Kidney capillary endothelial cell (primary cell): ENCODE results near the gene TMEM126A.
"Not testable (repeated sequence)": the region's sequence is repeated elsewhere in the genome, so short reads cannot be mapped to it uniquely, and the experiment has no call there.

ENCODE experiments used
- DNase-seq: peaks from one replicate; pipeline ENCODE4 v3.0.0-alpha.2; 2018; ENCODE audit warnings: low spot score

Gene TMEM126A

DNA sequence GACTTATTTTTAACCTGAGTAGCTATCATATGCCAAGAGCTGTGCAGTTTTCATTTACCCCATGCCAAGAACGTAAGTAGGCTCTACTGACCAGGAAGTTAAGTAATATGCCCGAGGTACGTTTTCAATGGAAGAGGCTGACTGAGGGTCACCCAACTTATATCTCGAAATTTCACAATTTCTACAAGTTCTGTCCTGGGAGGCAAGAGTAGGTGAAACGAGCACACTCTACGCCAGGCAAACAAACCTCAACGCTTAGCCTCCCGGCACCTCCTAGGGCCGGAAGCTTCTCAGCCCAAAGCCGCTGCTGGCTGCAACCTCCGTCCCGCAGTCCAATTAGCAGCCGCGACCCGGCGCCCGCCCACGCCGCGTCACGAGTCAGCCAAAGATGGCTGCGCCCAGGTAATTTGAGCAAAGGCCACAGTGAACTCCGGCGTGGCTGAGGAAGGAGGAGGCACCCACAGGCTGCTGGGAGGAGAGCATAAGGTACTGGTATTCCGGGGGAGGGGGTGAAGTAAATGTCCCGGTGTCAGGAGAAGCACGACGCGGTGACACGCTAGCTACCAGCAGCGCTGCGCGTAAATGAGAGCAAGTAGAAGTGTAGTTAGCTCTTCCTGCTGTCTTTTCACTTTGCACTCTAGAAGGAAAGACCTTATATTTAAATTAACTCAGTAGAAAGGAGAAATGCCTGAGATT, at the start of gene TMEM126A:
TSS of gene TMEM126A (plus strand) at position 364 of the 696 bp plus-strand sequence. CDS start 2,289 bp downstream, outside the sequence.
- peak; percentile 68 for DNase-seq

DNA sequence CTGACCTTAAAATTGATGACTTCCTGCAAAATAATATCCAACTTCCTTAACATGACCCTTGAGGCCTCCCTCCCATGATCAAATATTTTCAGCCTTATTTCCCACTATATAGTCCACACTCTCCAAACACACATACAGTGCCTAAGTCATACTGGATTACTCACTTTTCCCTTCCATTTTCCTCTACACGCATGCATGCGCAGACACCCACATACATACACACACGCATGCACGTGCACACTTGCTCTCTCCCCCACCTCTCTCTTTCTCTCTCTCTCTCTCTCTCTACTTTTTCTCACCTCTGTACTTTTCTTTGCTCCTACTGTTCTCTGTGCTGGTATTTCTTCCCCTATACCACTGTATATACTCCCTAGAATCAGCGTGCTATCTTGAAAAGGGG, 48.7 kb upstream of the TMEM126A start:
- DNase-seq: no peak

DNA sequence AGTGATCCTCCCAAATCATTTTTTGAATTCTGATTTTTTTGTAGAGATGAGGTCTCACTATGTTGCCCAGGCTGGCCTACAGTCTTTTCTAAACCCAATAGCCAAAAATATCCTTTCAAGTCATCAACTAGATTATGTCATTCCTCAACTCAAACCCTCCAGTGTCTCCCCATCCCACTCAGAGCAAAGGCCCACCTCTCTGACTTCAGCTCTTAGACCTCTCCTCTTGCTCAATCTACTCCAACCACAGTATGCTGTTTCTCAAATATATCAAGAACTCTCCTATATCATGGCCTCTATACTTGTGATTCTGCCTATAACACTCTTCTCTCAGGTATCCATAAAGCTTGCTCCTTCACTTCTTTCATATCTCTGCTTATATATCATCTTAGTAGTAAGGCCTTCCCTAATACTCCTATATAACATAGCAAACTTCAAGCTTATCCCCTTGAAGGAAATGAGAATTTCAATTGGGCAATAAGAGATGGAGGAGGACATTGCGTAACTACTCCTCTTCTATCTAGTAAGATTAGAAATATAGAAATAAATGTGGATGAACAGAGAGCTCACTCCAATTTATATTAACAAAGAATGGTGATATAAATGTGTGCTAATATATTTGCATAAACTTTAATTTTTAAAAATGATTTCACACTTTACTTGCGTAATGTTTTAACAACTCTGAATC, 45.1 kb upstream of the TMEM126A start:
- DNase-seq: no peak

DNA sequence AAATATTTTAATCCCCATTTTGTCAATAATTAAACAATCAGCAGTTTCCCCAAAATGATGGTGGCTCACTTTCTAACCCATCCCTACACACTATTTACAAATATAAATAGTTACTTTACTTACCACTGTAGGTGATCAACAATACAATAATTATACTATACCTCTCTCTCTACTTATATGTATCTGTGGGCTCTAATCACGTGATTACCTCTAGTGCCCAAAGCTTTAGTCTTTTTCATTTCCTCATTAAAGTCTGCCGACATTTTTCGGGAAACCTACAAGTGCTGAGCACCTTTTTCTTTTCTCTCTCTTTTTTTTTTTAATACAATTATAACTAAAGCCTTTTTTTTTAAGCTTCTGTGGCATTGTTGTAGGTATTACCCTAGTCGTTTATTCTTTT, 44.5 kb upstream of the TMEM126A start:
- no peak for DNase-seq

DNA sequence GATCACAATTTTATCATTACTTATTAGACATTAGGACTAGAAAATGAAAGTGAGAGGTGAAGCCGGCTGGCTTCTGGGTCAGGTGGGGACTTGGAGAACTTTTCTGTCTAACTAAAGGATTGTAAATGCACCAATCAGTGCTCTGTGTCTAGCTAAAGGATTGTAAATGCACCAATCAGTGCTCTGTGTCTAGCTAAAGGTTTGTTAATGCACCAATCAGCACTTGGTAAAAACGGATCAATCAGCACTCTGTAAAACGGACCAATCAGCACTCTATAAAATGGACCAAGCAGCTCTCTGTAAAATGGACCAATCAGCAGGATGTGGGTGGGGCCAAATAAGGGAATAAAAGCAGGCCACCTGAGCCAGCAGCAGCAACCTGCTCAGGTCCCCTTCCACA, 41.5 kb upstream of the TMEM126A start:
- DNase-seq: not testable (repeated sequence)

DNA sequence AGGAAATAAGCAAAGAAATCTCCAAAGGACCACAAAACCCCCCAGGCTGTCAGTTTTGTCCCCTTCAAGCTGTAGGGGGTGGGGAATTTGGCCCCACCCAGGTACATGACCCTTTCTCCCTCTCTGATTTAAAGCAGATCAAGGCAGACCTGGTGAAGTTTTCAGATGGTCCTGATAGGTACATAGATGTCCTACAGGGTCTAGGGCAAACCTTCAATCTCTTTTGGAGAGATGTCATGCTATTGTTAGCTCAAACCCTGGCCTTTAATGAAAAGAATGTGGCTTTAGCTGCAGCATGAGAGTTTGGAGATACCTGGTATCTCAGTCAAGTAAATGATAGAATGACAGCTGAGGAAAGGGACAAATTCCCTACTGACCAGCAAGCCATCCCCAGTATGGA, 39.1 kb upstream of the TMEM126A start:
- not testable (repeated sequence) for DNase-seq

DNA sequence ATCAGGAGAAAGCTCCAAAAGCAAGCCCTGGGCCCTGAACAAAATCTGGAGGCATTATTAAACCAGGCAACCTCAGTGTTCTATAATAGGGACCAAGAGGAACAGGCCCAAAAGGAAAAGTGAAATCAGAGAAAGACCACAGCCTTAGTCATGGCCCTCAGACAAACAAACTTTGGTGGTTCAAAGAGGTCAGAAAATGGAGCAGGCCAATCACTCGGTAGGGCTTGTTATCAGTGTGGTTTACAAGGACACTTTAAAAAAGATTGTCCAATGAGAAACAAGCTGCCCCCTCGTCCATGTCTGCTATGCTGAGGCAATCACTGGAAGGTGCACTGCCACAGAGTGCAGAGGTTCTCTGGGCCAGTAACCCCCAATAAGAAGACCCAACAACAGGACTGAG, 38.5 kb upstream of the TMEM126A start:
- DNase-seq: not testable (repeated sequence)

DNA sequence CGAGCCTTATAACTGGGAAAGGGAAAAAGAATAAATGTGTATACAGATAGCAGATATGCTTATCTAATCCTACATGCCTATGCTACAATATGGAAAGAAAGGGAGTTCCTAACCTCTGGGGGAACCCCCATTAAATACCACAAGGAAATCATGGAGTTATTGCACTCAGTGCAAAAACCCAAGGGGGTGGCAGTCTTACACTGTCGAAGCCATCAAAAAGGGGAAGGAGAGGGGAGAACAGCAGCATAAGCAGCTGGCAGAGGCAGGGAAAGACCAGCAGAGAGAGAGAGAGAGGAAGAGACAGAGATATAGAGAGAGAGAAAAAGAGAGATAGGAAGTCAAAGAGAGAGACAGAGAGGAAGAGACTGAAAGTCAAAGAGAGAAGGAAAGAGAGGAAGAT, 36.1 kb upstream of the TMEM126A start:
- DNase-seq: not testable (repeated sequence)

DNA sequence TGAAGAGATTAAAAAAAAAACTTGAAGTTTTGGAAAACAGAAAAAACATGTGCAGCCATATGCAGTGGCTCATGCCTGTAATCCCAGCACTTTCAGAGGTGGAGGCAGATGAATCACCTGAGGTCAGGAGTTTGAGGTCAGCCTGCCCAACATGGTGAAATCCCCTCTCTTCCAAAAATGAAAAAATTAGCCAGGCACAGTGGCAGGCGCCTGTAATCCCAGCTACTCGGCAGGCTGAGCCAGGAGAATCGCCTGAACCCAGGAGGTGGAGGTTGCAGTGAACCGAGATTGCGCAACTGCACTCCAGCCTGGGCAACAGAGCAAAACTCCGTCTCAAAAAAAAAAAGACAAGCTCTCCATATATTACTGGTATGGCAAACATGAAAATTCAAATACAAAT, 28.3 kb upstream of the TMEM126A start:
- no peak for DNase-seq

DNA sequence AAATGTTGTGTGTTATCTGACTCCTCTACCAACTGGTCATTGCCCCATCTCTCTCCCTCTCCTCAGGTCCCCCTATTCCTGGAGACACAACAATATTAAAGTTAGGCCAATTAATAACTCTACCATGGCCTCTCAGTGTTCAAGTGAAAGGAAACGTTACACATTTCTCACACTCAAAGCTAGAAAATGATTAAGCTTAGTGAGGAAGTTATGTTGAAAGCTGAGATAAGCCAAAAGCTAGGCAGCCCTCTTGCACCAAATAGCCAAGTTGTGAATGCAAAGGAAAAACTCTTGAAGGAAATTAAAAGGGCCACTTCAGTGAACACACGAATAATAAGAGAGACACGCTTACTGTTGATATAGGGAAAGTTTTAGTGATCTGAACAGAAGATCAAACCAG, 27.5 kb upstream of the TMEM126A start:
- DNase-seq: no peak

DNA sequence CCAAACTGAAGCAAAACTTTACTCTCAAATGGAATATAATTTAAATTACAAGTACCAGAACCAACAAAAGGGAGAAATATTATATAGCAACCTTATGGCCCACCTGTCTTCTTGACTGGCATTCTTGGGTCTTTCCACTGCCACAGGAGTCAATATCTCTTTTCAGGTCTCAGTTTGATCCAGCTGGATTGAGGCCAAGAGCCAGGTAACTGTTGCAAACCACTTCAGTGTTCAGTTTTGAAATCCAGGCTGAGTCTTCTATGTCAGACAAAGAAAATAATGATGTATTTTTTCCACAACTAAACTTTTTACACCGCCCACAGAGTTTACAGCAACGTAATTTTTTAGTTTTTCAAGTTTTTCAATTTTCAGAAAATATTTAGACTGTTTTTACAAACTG, 21.3 kb upstream of the TMEM126A start:
- no peak for DNase-seq

DNA sequence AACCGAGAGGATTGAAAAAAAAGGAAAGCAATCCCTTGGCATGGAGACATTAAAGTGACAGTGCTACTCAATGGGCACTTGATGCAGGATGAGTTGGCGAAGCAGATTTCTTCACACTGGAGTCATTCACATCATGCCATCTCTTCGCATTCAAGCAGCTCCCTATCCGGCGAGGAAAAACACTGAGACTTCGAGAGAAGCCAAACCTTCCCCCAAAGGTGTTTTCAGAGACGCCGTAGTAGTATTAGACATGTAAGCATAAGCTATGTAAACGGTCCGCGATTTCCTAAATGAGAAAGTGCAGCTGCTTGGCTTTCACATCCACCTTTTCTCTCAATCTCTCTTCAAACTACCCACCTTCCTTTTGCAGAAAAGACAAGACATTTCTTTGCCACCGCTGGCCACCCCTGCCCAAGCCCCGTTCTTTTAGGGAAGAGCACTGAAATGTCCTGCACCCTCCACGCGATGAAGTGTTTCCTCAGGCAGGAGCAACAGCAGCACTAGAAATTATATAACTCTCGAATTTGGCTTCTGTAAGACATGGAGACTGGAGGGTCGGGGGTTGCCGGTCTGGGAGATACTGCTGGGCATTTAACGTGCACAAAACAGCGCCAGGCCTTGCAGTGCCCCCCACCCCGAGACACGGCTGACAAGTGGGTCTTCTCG, 20.3 kb upstream of the TMEM126A start, which contains the start of gene DLG2:
TSS of gene DLG2 (minus strand) at position 13 of the 666 bp plus-strand sequence.
- DNase-seq: peak; percentile 5

DNA sequence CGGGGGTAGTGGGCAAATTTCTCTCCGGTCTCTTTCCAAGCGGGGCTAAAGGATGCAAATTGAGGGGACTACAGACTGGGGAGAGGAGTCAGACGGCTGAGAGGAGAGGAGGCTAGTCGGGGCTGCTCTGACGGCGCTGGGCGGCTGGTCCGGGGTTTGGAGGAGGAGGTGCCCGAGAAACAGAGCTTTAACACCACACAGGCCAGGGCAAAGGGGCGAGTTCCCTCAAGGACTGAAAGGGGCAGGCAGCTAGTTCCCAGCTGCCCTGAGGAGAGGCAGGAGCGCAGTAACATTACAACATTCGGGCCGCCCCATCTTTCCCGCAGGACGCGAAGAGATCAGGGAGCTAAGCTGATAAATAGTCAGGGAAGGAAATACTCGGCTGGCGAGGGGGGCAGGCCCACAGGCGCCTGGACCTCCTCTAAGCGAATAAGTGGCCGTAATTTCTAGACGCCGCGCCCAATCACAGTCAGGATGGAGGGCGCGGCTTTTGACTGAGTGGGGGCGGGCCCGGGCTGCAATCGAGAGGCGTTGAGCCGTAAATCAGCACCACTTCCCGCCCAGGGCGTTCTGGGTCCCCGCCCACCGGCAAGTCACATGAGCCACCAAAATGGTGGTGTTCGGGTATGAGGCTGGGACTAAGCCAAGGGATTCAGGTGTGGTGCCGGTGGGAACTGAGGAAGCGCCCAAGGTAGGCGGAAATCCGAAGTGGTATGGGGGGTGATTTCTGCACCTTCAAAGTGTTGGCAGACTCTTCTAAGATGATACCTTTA, 19.6 kb upstream of the TMEM126A start, which contains the start of gene TMEM126B:
TSS of gene TMEM126B (plus strand) at position 596 of the 773 bp plus-strand sequence. CDS start at position 611, 15 bp downstream.
- DNase-seq: peak; percentile 96

DNA sequence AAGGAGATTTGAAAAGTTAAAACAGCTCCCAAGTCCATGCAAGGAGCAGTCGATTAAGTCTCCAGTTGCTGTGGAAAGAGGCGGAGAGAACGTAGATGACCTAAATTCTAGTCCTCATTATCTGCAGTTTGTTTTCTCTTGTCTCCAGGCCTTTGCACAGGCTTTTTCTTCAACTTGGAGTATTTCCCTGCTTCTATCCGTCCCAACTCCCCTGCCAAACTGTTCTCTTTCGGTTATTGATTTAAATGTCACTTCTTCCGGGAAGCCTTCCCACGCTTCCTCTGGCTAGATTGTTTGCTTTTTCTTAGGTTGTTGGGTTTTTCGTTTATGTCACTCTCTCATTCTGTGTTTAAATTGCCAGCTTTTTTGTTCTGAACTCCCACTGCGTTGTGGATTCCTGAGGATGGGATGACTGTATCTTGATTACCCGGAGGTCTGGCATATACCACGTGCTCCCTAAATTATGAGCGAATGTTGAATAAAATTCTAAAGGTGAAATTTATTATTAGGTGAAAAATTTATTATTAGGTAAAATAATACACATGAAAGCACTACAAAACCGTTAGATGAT, 18.9 kb upstream of the TMEM126A start:
- peak; percentile 22 for DNase-seq

DNA sequence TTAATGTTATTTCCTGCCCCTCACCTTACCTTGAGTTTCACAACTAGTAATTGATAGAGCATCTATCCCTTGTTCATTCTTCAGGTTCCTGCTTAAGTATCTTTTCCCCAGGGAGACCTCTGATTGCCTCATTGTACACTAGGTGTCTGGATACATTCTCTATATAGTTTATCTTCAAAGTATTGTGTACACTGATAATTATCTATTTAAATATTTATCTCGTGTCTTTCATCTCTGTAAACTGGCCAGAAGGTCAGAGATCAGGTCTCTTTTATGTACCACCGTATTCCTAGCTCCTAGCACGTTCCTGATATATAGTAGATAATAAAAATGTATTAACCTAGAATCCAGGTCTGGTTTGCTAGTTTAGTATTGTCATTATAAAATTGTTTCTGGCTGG, 13.0 kb upstream of the TMEM126A start:
- DNase-seq: no peak

DNA sequence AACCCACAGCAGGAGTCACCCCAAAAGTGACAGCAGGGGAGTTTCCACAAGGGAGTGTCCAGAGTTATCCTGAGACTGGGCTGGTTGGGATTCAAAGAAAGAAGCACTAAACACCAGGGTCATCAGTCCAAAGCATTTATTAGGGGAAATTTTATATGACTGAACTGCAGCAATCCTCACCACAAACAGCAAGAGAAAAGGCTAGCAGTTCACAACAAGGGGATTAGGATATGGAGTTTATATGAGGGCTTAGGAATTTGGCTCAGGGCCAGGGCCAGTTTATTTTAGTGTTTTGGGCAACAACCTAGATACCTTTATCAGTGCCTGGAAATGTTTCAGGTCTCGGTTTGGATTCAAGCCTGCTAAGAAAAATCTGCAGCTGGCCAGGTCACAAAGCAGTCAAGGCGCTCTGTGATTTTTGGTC, 4.6 kb upstream of the TMEM126A start:
- DNase-seq: no peak

DNA sequence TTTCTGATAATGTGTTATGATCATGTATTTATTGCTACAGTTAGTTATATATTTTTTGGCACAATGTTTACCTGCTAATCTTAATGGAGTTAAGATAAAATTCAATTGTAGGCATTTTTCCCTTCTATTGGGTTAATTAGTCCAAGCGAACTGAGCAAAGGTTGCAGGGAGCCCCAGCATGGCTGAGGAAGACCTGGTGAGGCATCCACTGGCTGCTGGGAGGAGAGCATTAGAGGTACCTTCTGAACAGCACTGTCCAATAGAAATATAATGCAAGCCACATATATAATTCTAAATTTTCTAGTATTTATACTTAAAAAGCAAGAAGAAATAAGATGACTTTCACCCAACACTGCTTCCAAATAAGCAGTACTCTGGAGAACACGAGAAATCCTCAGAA, 689 bp upstream of the TMEM126A start:
- no peak for DNase-seq

DNA sequence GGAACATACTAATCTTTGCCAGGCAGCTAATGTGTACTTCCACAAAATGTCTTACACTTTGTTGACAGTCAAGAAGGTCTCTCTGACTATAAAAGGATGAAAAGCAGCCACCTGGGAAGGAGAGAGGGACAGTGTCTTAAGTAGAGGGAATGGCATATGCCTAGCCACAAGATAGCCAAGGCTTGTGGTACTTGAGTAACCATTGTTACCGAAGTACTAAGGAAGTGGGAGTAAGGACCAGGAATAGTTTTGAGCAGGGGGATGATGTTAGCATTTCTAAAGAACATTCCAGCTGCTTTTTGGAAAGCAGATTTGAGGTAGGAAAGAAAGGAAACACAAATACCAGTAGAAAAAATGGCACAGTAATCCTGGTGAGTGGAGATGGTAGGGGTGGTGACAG, 3.4 kb downstream of the TMEM126A start:
- DNase-seq: no peak

DNA sequence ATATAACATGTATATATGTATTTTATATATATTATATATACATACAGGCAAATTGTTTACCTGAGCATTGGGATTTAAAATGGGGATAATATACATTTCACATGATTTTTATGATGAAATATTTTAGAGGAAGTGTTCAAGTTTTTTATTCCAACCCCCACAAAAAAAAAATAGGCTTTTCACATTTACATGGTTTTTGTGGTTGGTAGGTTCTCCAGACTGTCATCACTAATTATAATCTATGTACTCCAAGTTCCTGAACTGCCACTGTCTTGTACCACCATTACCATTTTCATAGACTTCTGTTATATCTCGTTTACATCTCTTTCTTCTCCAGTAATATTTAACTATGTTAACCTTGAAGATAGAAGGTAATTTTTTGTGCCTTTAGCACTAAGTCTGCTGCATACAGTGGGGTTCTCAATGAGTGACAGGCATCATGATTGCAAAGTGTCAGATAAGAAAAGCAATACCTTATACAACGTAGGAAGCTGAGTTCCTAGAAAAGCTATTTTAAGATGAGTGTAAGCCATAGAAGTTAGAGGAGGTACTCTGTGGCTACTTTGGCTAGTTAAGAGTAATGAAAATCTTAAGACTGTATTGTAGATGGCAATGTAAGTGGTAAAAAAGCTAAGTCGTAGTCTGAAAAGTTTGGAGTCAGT, 5.2 kb downstream of the TMEM126A start:
- no peak for DNase-seq

DNA sequence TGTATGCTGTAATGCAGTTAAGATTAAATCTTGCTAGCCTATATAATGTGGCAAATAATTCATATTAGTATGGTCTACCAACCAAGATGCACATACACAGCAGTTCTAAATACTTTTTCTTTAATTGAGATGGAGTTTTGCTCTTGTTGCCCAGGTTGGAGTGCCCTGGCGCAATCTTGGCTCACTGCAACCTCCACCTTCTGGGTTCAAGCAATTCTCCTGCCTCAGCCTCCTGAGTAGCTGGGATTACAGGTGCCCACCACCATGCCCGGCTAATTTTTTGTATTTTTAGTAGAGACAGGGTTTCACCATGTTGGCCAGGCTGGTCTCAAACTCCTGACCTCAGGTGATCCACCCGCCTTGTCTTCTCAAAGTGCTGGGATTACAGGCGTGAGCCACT, 6.6 kb downstream of the TMEM126A start:
- not testable (repeated sequence) for DNase-seq

DNA sequence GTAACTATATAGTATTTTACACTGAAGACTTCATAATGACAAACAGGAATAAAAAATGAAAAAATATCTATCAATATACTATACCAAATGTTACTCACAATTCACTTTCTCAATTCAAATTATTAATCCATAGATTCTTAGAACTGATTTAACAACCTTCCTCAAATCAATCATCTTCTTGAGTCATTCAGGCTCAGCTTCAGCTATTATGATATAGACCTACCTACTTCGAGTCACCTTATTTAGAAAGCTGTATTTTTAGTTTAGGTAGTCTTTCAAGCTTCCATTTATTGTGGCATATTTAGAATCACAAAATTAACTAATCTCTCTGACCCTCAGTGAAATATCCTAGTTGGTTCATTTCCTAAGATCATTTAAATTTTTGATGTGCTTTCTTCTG, 9.0 kb downstream of the TMEM126A start:
- DNase-seq: no peak
